Loucy (cell line): ENCODE results near the gene RHBDF1.

Experiments
- CTCF ChIP-seq: fragments of 200-600 bp; sonication (generic); conservative IDR thresholded peaks from 2 replicates; pipeline ENCODE4 v1.5.1; 2014; ENCODE audit warnings: mild to moderate bottlenecking, antibody characterized with exemption, low read length
- EZH2phosphoT487 ChIP-seq: fragments of 200-600 bp; IDR thresholded peaks from 2 replicates; pipeline ENCODE4 v1.6.1; 2018; ENCODE audit warnings: antibody characterized with exemption, mild to moderate bottlenecking, moderate library complexity, borderline replicate concordance

GRCh38 chr16:63998-64913 is 8.2 kb downstream of the RHBDF1 start:
- TF ChIP-seq CTCF (no peak), EZH2phosphoT487 (no peak)
